Smooth muscle cell (in vitro differentiated cells): ENCODE results near the gene ARHGEF10L. TPM values are rescaled to one million over a fixed set of nuclear protein-coding genes. Genes with fewer than 3 reads are reported as not detected.
"Not testable (repeated sequence)": the region's sequence is repeated elsewhere in the genome, so short reads cannot be mapped to it uniquely, and the experiment has no call there.

ENCODE experiments used
- DNase-seq: peaks from one replicate; lab custom pipeline; 2025; ENCODE audit not compliant: unreplicated experiment; lab: John Stamatoyannopoulos, UW
- H2AFZ ChIP-seq: fragments of 200-600 bp; sonication (generic); 2 replicates; pipeline ENCODE4 v1.6.0; 2016; ENCODE audit warnings: antibody characterized with exemption, low read depth, mild to moderate bottlenecking
- H3F3A ChIP-seq: fragments of 200-600 bp; sonication (generic); 2 replicates; pipeline ENCODE4 v1.6.0; 2017; ENCODE audit warnings: antibody characterized with exemption, low read depth
- H3K27ac ChIP-seq: fragments of 200-600 bp; sonication (generic); 2 replicates; pipeline ENCODE4 v1.5.1; 2016; ENCODE audit warnings: low read depth, mild to moderate bottlenecking
- H3K27me3 ChIP-seq: fragments of 200-600 bp; sonication (generic); 2 replicates; pipeline ENCODE4 v1.6.1; 2016; ENCODE audit warnings: low read depth, mild to moderate bottlenecking
- H3K36me3 ChIP-seq: fragments of 200-600 bp; sonication (generic); 2 replicates; pipeline ENCODE4 v1.5.1; 2016; ENCODE audit warnings: low read depth
- H3K4me1 ChIP-seq: fragments of 200-600 bp; sonication (generic); 2 replicates; pipeline ENCODE4 v1.5.1; 2016; ENCODE audit warnings: low read depth
- H3K4me2 ChIP-seq: fragments of 200-600 bp; sonication (generic); 2 replicates; pipeline ENCODE4 v1.6.0; 2016; ENCODE audit warnings: mild to moderate bottlenecking
- H3K4me3 ChIP-seq: fragments of 200-600 bp; sonication (generic); 2 replicates; pipeline ENCODE4 v1.5.1; 2016; ENCODE audit warnings: mild to moderate bottlenecking
- H3K79me2 ChIP-seq: fragments of 200-600 bp; sonication (generic); 2 replicates; pipeline ENCODE4 v1.6.0; 2016; ENCODE audit warnings: low read depth, mild to moderate bottlenecking
- H3K9ac ChIP-seq: fragments of 200-600 bp; sonication (generic); 2 replicates; pipeline ENCODE4 v1.6.0; 2016; ENCODE audit warnings: low read depth
- H3K9me3 ChIP-seq: fragments of 200-600 bp; sonication (generic); replicated peaks from 2 replicates; pipeline ENCODE4 v1.5.1; 2016; ENCODE audit warnings: low read depth
- H4K20me1 ChIP-seq: fragments of 200-600 bp; sonication (generic); 2 replicates; pipeline ENCODE4 v1.6.0; 2016; ENCODE audit warnings: low read depth
- WGBS: methylation state at CpG from one replicate; pipeline ENCODE4 v1.1.7; 2016; ENCODE audit warnings: low lambda C conversion rate; 5-methylcytosine and 5-hydroxymethylcytosine counted together
- polyA plus RNA-seq: library from polyadenylated mRNA; unstranded; fragments of >200 nt; fragmentation: Nextera tagmentation; extraction: Ambion mirVana; gene quantifications from 2 replicates; pipeline ENCODE4 v1.2.1, GENCODE V29; 2016
- total RNA-seq: library from RNA; depleted of rRNA; stranded (reverse); fragments of >200 nt; gene quantifications from 2 replicates; pipeline ENCODE4 v1.2.3, GENCODE V29; 2014
- TF ChIP-seq, protein P1 (sequence below): fragments of 200-600 bp; sonication (generic); IDR thresholded peaks from 2 replicates; pipeline ENCODE4 v1.5.1; 2017; ENCODE audit warnings: borderline replicate concordance, mild to moderate bottlenecking, antibody characterized with exemption; ENCODE audit not compliant: insufficient read depth, poor library complexity, severe bottlenecking

The ARHGEF10L gene
- total and polyA plus RNA-seq, 2 experiments from 2014 or later = 6.6 to 13.7 TPM

DNA sequence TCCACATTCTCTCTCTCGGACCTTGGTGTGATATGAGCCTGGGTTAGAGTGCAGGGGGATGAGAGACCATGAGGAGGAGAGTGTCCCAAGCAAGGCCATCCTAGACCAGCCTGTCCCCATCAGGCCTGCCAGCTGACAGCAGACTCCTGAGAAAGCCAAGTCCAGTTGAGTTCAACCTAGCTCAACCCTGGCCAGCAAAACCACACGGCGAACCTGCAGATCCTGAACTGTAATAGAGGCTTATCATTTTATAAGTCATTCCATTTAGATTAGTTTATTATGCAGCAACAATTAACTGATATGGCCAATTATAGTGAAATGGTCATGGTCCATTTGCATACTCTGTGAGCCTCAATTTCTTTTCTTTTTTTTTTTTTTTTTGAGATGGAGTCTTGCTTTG lies 36.4 kb upstream of the ARHGEF10L start:
- WGBS = 98% methylated on average over 3 of the region's 3 CpGs

GRCh38 chr1:17507200-17507599 lies 32.3 kb upstream of the ARHGEF10L start:
- not testable (repeated sequence) for H3K27ac ChIP-seq, H3K27me3 ChIP-seq, H3K4me3 ChIP-seq, DNase-seq, H3K4me1 ChIP-seq, H3K4me2 ChIP-seq, H3K9me3 ChIP-seq, H3K79me2 ChIP-seq, H3K9ac ChIP-seq, H3K36me3 ChIP-seq, H2AFZ ChIP-seq, H3F3A ChIP-seq, H4K20me1 ChIP-seq
- 94% methylated on average over 4 of the region's 4 CpGs for WGBS

More for the DNA sequence above, 36.4 kb upstream of the ARHGEF10L start:
- no peaks in the 10 kb centered on the region for H3F3A ChIP-seq
- H3K27me3 ChIP-seq = no peaks in the 10 kb centered on the region
- H3K9ac ChIP-seq = no peak overlapping the region
- no peak overlapping the region for H3K4me3 ChIP-seq
- no peaks in the 10 kb centered on the region for H3K4me1 ChIP-seq
- no peak overlapping the region for H3K27ac ChIP-seq
- no peaks in the 10 kb centered on the region for H4K20me1 ChIP-seq
- no peaks in the 10 kb centered on the region for H3K36me3 ChIP-seq
- H3K79me2 ChIP-seq = no peaks in the 10 kb centered on the region
- H3K4me2 ChIP-seq = no peak overlapping the region
- no peak for DNase-seq
- no peak overlapping the region for H2AFZ ChIP-seq
- no peaks in the 10 kb centered on the region for H3K9me3 ChIP-seq
- TF ChIP-seq, protein P1, sequence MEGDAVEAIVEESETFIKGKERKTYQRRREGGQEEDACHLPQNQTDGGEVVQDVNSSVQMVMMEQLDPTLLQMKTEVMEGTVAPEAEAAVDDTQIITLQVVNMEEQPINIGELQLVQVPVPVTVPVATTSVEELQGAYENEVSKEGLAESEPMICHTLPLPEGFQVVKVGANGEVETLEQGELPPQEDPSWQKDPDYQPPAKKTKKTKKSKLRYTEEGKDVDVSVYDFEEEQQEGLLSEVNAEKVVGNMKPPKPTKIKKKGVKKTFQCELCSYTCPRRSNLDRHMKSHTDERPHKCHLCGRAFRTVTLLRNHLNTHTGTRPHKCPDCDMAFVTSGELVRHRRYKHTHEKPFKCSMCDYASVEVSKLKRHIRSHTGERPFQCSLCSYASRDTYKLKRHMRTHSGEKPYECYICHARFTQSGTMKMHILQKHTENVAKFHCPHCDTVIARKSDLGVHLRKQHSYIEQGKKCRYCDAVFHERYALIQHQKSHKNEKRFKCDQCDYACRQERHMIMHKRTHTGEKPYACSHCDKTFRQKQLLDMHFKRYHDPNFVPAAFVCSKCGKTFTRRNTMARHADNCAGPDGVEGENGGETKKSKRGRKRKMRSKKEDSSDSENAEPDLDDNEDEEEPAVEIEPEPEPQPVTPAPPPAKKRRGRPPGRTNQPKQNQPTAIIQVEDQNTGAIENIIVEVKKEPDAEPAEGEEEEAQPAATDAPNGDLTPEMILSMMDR = no peak

DNA sequence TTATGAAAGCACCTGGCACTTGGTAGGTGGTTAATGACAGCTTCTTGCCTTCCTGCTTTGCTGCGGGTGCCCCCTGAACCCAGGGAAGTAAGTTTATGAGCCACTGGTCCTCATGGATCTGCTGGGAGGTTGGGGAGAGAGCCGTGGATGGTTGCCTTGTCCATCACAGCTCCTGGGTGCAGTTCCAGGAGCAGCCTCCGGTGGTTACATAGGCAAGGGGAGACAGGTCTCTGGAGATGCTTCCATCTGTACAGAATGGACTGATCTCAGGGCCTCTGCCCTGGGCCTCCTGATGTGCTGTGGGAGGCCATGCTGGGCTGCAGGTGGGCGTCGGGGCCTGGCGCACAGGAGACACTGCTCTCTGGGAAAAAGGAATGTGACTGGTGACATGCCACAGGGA lies 31.6 kb upstream of the ARHGEF10L start:
- WGBS = 85% methylated on average over 6 of the region's 6 CpGs
- TF ChIP-seq, protein P1 = peak; percentile 12
- no peak for DNase-seq
- Histone ChIP-seq H3K27me3 (no peaks in the 10 kb centered on the region), H3K4me2 (no peak overlapping the region), H2AFZ (no peak overlapping the region), H3K4me3 (no peak overlapping the region), H3K27ac (no peak overlapping the region), H3K36me3 (no peaks in the 10 kb centered on the region), H3F3A (no peaks in the 10 kb centered on the region), H3K79me2 (no peaks in the 10 kb centered on the region), H3K9ac (no peak overlapping the region), H3K4me1 (no peaks in the 10 kb centered on the region), H3K9me3 (no peaks in the 10 kb centered on the region), H4K20me1 (no peaks in the 10 kb centered on the region)

GRCh38 chr1:17509363-17509762 lies 30.1 kb upstream of the ARHGEF10L start:
- Histone ChIP-seq H2AFZ (no peak overlapping the region), H3K9me3 (no peaks in the 10 kb centered on the region), H3K36me3 (no peaks in the 10 kb centered on the region), H3K27ac (no peak overlapping the region), H3K9ac (no peak overlapping the region), H3K79me2 (no peaks in the 10 kb centered on the region), H3K4me1 (no peaks in the 10 kb centered on the region), H3K4me2 (no peak overlapping the region), H3F3A (no peaks in the 10 kb centered on the region), H3K4me3 (no peak overlapping the region), H3K27me3 (no peaks in the 10 kb centered on the region), H4K20me1 (no peaks in the 10 kb centered on the region)
- DNase-seq = no peak
- 78% methylated on average over 8 of the region's 8 CpGs for WGBS
- TF ChIP-seq, protein P1 = no peak
